Neural crest cell (in vitro differentiated cells): ENCODE data around the gene RAB25. TPM values are rescaled to one million over a fixed set of nuclear protein-coding genes. Genes with fewer than 3 reads are reported as not detected.

Experiments used
- DNase-seq: peaks from one replicate; pipeline ENCODE4 v3.0.0; 2021; ENCODE audit warnings: low read depth, mixed read lengths, low spot score
- H3K27ac Mint-ChIP-seq: one replicate; pipeline ENCODE4 v1.8.0; 2021; ENCODE audit warnings: mild to moderate bottlenecking, mixed read lengths; ENCODE audit not compliant: unreplicated experiment
- H3K27me3 Mint-ChIP-seq: 2 replicates; pipeline ENCODE4 v1.8.0; 2021; ENCODE audit warnings: low read depth, mild to moderate bottlenecking, mixed read lengths
- H3K36me3 Mint-ChIP-seq: 2 replicates; pipeline ENCODE4 v1.8.0; 2021; ENCODE audit warnings: low read depth, mild to moderate bottlenecking, mixed read lengths
- H3K4me1 Mint-ChIP-seq: 2 replicates; pipeline ENCODE4 v1.8.0; 2021; ENCODE audit warnings: mixed read lengths
- H3K4me3 Mint-ChIP-seq: one replicate; pipeline ENCODE4 v1.8.0; 2021; ENCODE audit warnings: mild to moderate bottlenecking, mixed read lengths
- H3K9me3 Mint-ChIP-seq: 2 replicates; pipeline ENCODE4 v1.8.0; 2021; ENCODE audit warnings: mixed read lengths
- total RNA-seq: library from RNA; stranded (reverse); gene quantifications from 2 replicates; pipeline ENCODE4 v1.2.1, GENCODE V29; 2021
- TF ChIP-seq, protein P1 (sequence below): fragments of 200-600 bp; sonication (generic); conservative IDR thresholded peaks from 2 replicates; pipeline ENCODE4 v1.5.0; 2021; ENCODE audit warnings: antibody characterized with exemption, mild to moderate bottlenecking

Gene RAB25
- total RNA-seq, 1 donor from 2014 or later = not detected

DNA sequence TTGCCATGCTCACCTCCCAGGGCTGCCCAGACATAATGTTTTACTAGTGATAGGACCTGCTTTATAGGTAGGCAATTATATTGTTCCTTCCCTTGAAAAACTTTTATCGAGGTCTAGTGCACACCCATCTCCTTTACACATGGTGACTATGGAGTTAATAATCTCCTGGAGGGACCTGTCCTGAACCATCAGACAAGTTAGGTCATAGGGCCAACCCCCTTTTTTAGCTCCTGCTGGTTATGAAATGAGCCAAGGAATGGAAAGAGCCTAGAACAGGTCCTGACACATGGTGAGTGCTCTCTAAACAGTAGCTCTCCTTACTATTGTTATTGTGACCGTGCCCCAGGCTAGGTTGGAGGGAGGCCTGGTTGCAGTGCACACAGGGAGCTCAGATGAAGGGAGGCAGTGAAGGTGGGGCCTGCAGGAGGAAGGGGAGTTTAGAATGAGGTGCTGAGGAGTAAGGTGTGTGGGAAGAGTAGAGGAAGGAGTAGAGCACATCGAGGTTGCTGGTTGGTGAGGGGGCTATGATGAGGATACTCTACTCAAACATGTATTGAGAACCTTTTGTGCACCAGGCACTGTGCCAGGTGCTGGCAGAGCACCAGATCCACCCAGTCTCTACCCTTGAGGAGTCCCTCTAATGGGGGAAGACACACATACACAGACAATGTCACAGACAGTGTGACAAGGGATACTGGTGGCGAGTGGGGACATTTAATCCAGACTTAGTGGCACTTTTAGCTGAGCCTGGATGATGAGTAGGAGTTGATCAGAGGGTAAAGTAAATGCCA, 39.4 kb downstream of the RAB25 start:
- no peak for DNase-seq
- TF ChIP-seq, protein P1, sequence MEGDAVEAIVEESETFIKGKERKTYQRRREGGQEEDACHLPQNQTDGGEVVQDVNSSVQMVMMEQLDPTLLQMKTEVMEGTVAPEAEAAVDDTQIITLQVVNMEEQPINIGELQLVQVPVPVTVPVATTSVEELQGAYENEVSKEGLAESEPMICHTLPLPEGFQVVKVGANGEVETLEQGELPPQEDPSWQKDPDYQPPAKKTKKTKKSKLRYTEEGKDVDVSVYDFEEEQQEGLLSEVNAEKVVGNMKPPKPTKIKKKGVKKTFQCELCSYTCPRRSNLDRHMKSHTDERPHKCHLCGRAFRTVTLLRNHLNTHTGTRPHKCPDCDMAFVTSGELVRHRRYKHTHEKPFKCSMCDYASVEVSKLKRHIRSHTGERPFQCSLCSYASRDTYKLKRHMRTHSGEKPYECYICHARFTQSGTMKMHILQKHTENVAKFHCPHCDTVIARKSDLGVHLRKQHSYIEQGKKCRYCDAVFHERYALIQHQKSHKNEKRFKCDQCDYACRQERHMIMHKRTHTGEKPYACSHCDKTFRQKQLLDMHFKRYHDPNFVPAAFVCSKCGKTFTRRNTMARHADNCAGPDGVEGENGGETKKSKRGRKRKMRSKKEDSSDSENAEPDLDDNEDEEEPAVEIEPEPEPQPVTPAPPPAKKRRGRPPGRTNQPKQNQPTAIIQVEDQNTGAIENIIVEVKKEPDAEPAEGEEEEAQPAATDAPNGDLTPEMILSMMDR = no peak
- Mint-ChIP-seq H3K4me1 (peaks cover 73% of the 10 kb centered on the region), H3K9me3 (no peaks in the 10 kb centered on the region), H3K27me3 (no peaks in the 10 kb centered on the region), H3K4me3 (peak overlapping the region; percentile 47), H3K27ac (peak overlapping the region; percentile 95), H3K36me3 (peaks cover 9% of the 10 kb centered on the region)

DNA sequence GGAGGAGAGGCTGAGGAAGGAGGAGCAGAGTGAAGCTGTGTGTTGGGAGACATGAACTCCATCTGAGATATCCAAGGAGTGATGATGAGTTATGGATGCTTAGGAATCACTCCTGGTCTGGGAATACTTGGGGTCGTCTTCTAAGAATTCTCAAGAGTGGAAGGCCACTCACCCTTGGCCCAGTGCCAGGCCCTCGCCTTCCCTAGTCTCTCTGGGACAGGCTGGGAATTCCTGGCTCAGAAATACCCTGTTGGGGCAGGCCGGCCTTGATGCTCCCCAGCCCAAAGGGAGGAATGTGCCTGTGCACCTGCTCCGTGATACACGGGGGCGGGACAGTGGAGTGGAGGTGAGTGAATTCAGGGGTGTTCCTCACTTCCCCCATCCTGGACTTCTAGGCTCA, 40.9 kb downstream of the RAB25 start:
- TF ChIP-seq, protein P1 = no peak
- Mint-ChIP-seq H3K27ac (peak overlapping the region; percentile 88), H3K9me3 (no peaks in the 10 kb centered on the region), H3K4me1 (peaks cover 73% of the 10 kb centered on the region), H3K27me3 (no peaks in the 10 kb centered on the region), H3K4me3 (no peak overlapping the region), H3K36me3 (peaks cover 9% of the 10 kb centered on the region)
- no peak for DNase-seq

GRCh38 chr1:156102633-156103511, 41.9 kb downstream of the RAB25 start:
- DNase-seq = no peak
- Mint-ChIP-seq H3K4me3 (no peak overlapping the region), H3K27me3 (no peaks in the 10 kb centered on the region), H3K9me3 (no peaks in the 10 kb centered on the region), H3K4me1 (peaks cover 76% of the 10 kb centered on the region), H3K36me3 (peaks cover 9% of the 10 kb centered on the region), H3K27ac (peak overlapping the region; percentile 12)
- TF ChIP-seq, protein P1 = no peak

DNA sequence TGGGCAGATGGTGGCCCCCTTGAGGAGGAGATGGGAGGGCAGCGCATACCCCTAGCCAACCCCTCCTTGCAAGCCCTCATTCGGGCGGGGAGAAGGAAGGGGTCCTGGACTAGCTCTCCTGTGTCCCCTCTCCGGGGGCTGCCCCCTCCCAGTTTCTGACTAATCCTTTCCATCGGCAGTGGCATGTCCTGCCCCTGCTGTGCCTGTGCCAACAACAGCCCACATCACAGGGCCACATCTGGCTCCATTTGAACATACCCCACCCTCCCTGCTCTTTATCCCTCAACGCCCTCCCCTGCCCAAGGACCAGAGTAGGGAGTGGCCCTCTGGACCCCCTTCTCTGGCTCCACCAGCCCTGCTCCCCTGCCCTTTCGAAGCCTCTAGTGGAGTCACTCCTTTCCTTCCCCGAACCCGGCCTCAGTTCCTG, 42.6 kb downstream of the RAB25 start:
- H3K36me3 Mint-ChIP-seq = peaks cover 9% of the 10 kb centered on the region
- H3K9me3 Mint-ChIP-seq = no peaks in the 10 kb centered on the region
- peaks cover 69% of the 10 kb centered on the region for H3K4me1 Mint-ChIP-seq
- DNase-seq = no peak
- TF ChIP-seq, protein P1 = no peak
- H3K27ac Mint-ChIP-seq = peak overlapping the region; percentile 84
- H3K4me3 Mint-ChIP-seq = peak overlapping the region; percentile 70
- H3K27me3 Mint-ChIP-seq = no peaks in the 10 kb centered on the region

GRCh38 chr1:156104065-156104810, 43.3 kb downstream of the RAB25 start:
- no peak for DNase-seq
- H3K4me1 Mint-ChIP-seq = peaks cover 70% of the 10 kb centered on the region
- H3K9me3 Mint-ChIP-seq = no peaks in the 10 kb centered on the region
- H3K4me3 Mint-ChIP-seq = peak overlapping the region; percentile 70
- peak overlapping the region; percentile 97 for H3K27ac Mint-ChIP-seq
- peaks cover 9% of the 10 kb centered on the region for H3K36me3 Mint-ChIP-seq
- no peaks in the 10 kb centered on the region for H3K27me3 Mint-ChIP-seq
- TF ChIP-seq, protein P1 = no peak
